SK-N-SH (cell line): Measurements from ENCODE around the gene HS1BP3. TPM values are rescaled to one million over a fixed set of nuclear protein-coding genes. Genes with fewer than 3 reads are reported as not detected.

Source experiments
- CTCF ChIA-PET: fragments of 300-600, 350-600 bp; formaldehyde crosslinking; extraction: SDS; loops from one replicate; lab custom pipeline; 2021; lab: Yijun Ruan, JAX
- POLR2A ChIA-PET: fragments of 350-600 bp; sonication (Branson Sonifier 250); formaldehyde crosslinking; extraction: SDS; loops from one replicate; lab custom pipeline; 2020; ENCODE audit warnings: antibody characterized with exemption, inconsistent platforms; lab: Yijun Ruan, JAX
- DNase-seq: peaks from one replicate; pipeline ENCODE4 v3.0.0; 2012
- H2AFZ ChIP-seq: fragments of 200-600 bp; sonication (generic); 2 replicates; pipeline ENCODE4 v1.8.1; 2016; ENCODE audit warnings: antibody characterized with exemption, mild to moderate bottlenecking, low read depth
- H3F3A ChIP-seq: fragments of 200-600 bp; sonication (generic); replicated peaks from 2 replicates; pipeline ENCODE3; 2016; ENCODE audit warnings: antibody characterized with exemption, mild to moderate bottlenecking; ENCODE audit not compliant: insufficient read depth
- H3K27ac ChIP-seq, 2 experiments: fragments of 200-500 bp in 1 of 2; fragments of 200-600 bp in 1 of 2; sonication (Bioruptor generic) in 1 of 2; sonication (generic), shearing (Covaris generic) in 1 of 2; 2 replicates each; pipeline versions ENCODE4 v1.5.1 to v1.6.1; 2014 to 2016; ENCODE audit warnings: low read depth in 2 of 2, inconsistent platforms in 1 of 2, low read length in 1 of 2, mild to moderate bottlenecking in 1 of 2, mixed read lengths in 1 of 2
- H3K27me3 ChIP-seq: fragments of 200-600 bp; sonication (generic), shearing (Covaris generic); 2 replicates; pipeline ENCODE4 v1.6.1; 2016; ENCODE audit warnings: mixed run types; ENCODE audit not compliant: insufficient read depth
- H3K36me3 ChIP-seq, 2 experiments: fragments of 200-500 bp in 1 of 2; fragments of 200-600 bp in 1 of 2; sonication (Bioruptor generic) in 1 of 2; sonication (generic) in 1 of 2; replicated peaks in 1 of 2; 2 replicates each; pipeline versions ENCODE3 to v1.5.1; 2014 to 2016; ENCODE audit warnings: low read length in 1 of 2, mild to moderate bottlenecking in 1 of 2; ENCODE audit not compliant: insufficient read depth in 2 of 2, control insufficient read depth in 1 of 2
- H3K4me1 ChIP-seq, 2 experiments: fragments of 200-500 bp in 1 of 2; fragments of 200-600 bp in 1 of 2; sonication (Bioruptor generic) in 1 of 2; sonication (generic), shearing (Covaris generic) in 1 of 2; 2 replicates each; pipeline versions ENCODE4 v1.5.1 to v1.6.1; 2014 to 2016; ENCODE audit warnings: low read depth in 1 of 2, low read length in 1 of 2, mixed run types in 1 of 2; ENCODE audit not compliant: insufficient read depth in 2 of 2, control insufficient read depth in 1 of 2
- H3K4me2 ChIP-seq: fragments of 200-600 bp; sonication (generic), shearing (Covaris generic); 2 replicates; pipeline ENCODE4 v1.6.1; 2017; ENCODE audit warnings: mixed run types
- H3K4me3 ChIP-seq, 2 experiments: fragments of 200-500 bp in 1 of 2; fragments of 200-600 bp in 1 of 2; sonication (Bioruptor generic) in 1 of 2; sonication (generic), shearing (Covaris generic) in 1 of 2; 2 replicates each; pipeline versions ENCODE4 v1.5.1 to v1.8.1; 2014 to 2016; ENCODE audit warnings: low read depth in 2 of 2, inconsistent platforms in 1 of 2, low read length in 1 of 2, mild to moderate bottlenecking in 1 of 2, mixed read lengths in 1 of 2, moderate library complexity in 1 of 2
- H3K79me2 ChIP-seq: fragments of 200-600 bp; sonication (generic); 2 replicates; pipeline ENCODE4 v1.8.1; 2017; ENCODE audit warnings: mild to moderate bottlenecking; ENCODE audit not compliant: insufficient read depth
- H3K9ac ChIP-seq: fragments of 200-600 bp; sonication (generic); 2 replicates; pipeline ENCODE4 v1.6.1; 2017; ENCODE audit warnings: mixed run types
- H3K9me2 ChIP-seq: fragments of 200-600 bp; sonication (generic); 2 replicates; pipeline ENCODE4 v1.6.1; 2017; ENCODE audit warnings: mixed run types
- H3K9me3 ChIP-seq: fragments of 200-600 bp; sonication (generic); 2 replicates; pipeline ENCODE4 v1.6.1; 2017; ENCODE audit warnings: mixed run types, mild to moderate bottlenecking, moderate library complexity
- H4K20me1 ChIP-seq: fragments of 200-600 bp; sonication (generic); 2 replicates; pipeline ENCODE4 v1.6.1; 2017; ENCODE audit warnings: mild to moderate bottlenecking, mixed run types; ENCODE audit not compliant: insufficient read depth
- EZH2phosphoT487 ChIP-seq: fragments of 200-600 bp; sonication (generic); IDR thresholded peaks from 2 replicates; pipeline ENCODE4 v1.6.1; 2017; ENCODE audit warnings: low read depth, mixed run types, mild to moderate bottlenecking, antibody characterized with exemption, moderate library complexity, borderline replicate concordance
- FOSL2 ChIP-seq: IDR thresholded peaks from 2 replicates; pipeline ENCODE4 v1.4.0; 2012; ENCODE audit warnings: low read depth, mild to moderate bottlenecking, moderate library complexity, borderline replicate concordance
- FOXJ3 ChIP-seq: sonication (generic); formaldehyde crosslinking; IDR thresholded peaks from 2 replicates; pipeline ENCODE4 v1.5.1; 2020; ENCODE audit warnings: mild to moderate bottlenecking, missing genetic modification reagents
- FOXM1 ChIP-seq: IDR thresholded peaks from 2 replicates; pipeline ENCODE4 v1.4.0; 2012; ENCODE audit warnings: low read depth, mild to moderate bottlenecking
- GABPA ChIP-seq: IDR thresholded peaks from 2 replicates; pipeline ENCODE4 v1.4.0; 2012; ENCODE audit warnings: low read depth, mild to moderate bottlenecking
- GATA2 ChIP-seq: sonication (generic); formaldehyde crosslinking; IDR thresholded peaks from 2 replicates; pipeline ENCODE4 v1.5.0; 2020; ENCODE audit warnings: mild to moderate bottlenecking, missing genetic modification reagents
- IRF3 ChIP-seq: fragments of 150-350 bp; IDR thresholded peaks from 2 replicates; pipeline ENCODE4 v1.6.1; 2016; ENCODE audit warnings: mild to moderate bottlenecking, low read depth, low read length
- MXI1 ChIP-seq: IDR thresholded peaks from 2 replicates; pipeline ENCODE4 v1.6.1; 2012; ENCODE audit warnings: mild to moderate bottlenecking, low read depth, low read length, improper control_type of control experiment
- NFIC ChIP-seq: IDR thresholded peaks from 2 replicates; pipeline ENCODE4 v1.4.0; 2012; ENCODE audit warnings: borderline replicate concordance
- PBX3 ChIP-seq: IDR thresholded peaks from 2 replicates; pipeline ENCODE4; 2012
- POLR2AphosphoS5 ChIP-seq: IDR thresholded peaks from 2 replicates; pipeline ENCODE4 v1.6.1; 2012; ENCODE audit warnings: low read depth, low read length
- RFX5 ChIP-seq: IDR thresholded peaks from 2 replicates; pipeline ENCODE4 v1.6.1; 2012; ENCODE audit warnings: mild to moderate bottlenecking, improper control_type of control experiment, low read length
- SIN3A ChIP-seq: IDR thresholded peaks from 2 replicates; pipeline ENCODE4 v1.6.1; 2012; ENCODE audit warnings: low read depth, mild to moderate bottlenecking, low read length, moderate library complexity, borderline replicate concordance
- TCF12 ChIP-seq: IDR thresholded peaks from 2 replicates; pipeline ENCODE4 v1.4.0; 2012
- WGBS: methylation state at CpG from one replicate; pipeline ENCODE4 v1.1.6; 2017; ENCODE audit warnings: low lambda C conversion rate; 5-methylcytosine and 5-hydroxymethylcytosine counted together
- polyA plus RNA-seq, 3 experiments: library from polyadenylated mRNA; depleted of rRNA; stranded (reverse); fragments of >200 nt; gene quantifications; 2 replicates each; pipeline ENCODE4 v1.2.3, GENCODE V29; 2012
- TF ChIP-seq, protein P1 (sequence below): IDR thresholded peaks from 2 replicates; pipeline ENCODE4 v1.6.1; 2012; ENCODE audit warnings: mild to moderate bottlenecking, low read depth, low read length, moderate library complexity
- TF ChIP-seq, protein P2 (sequence below): IDR thresholded peaks from 2 replicates; pipeline ENCODE4 v1.4.0; 2012; ENCODE audit warnings: low read depth
- TF ChIP-seq, protein P3 (sequence below): IDR thresholded peaks from 2 replicates; pipeline ENCODE4 v1.4.0; 2012; ENCODE audit warnings: low read depth, borderline replicate concordance
- TF ChIP-seq, protein P4 (sequence below): IDR thresholded peaks from 2 replicates; pipeline ENCODE4 v1.4.0; 2012; ENCODE audit warnings: low read depth, borderline replicate concordance
- TF ChIP-seq, protein P5 (sequence below): fragments of 200-600 bp; sonication (generic); IDR thresholded peaks from 2 replicates; pipeline ENCODE4 v1.6.1; 2017; ENCODE audit warnings: antibody characterized with exemption, mild to moderate bottlenecking, moderate library complexity
- TF ChIP-seq, protein P6 (sequence below): fragments of 150-350 bp; IDR thresholded peaks from 2 replicates; pipeline ENCODE4 v1.6.1; 2017; ENCODE audit warnings: antibody characterized with exemption, low read length, low read depth, borderline replicate concordance

Gene HS1BP3
- polyA plus RNA-seq, 1 of the 3 experiments (the other 2 are of a cell fraction): 20.1 TPM

DNA sequence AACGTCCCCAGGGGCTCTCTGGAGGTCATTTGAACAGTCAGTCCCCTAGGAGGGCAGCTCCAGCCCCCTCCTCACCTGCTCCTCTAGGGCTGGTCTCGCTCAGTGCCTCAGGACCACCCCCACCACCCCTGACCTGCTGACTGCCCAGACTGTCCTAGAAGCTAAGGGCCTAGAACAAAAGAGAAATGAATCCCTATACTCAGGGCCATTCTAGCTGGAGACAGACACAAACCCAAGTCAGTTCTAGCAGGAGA is 83.0 kb downstream of the HS1BP3 start:
- TF ChIP-seq EZH2phosphoT487 (no peak), PBX3 (no peak), FOSL2 (no peak), FOXM1 (no peak), FOXJ3 (CRISPR knock-in tag) (no peak), IRF3 (no peak), SIN3A (no peak), NFIC (no peak), TCF12 (no peak), GABPA (no peak), GATA2 (no peak), POLR2AphosphoS5 (no peak), MXI1 (no peak), RFX5 (no peak)
- TF ChIP-seq, protein P1, sequence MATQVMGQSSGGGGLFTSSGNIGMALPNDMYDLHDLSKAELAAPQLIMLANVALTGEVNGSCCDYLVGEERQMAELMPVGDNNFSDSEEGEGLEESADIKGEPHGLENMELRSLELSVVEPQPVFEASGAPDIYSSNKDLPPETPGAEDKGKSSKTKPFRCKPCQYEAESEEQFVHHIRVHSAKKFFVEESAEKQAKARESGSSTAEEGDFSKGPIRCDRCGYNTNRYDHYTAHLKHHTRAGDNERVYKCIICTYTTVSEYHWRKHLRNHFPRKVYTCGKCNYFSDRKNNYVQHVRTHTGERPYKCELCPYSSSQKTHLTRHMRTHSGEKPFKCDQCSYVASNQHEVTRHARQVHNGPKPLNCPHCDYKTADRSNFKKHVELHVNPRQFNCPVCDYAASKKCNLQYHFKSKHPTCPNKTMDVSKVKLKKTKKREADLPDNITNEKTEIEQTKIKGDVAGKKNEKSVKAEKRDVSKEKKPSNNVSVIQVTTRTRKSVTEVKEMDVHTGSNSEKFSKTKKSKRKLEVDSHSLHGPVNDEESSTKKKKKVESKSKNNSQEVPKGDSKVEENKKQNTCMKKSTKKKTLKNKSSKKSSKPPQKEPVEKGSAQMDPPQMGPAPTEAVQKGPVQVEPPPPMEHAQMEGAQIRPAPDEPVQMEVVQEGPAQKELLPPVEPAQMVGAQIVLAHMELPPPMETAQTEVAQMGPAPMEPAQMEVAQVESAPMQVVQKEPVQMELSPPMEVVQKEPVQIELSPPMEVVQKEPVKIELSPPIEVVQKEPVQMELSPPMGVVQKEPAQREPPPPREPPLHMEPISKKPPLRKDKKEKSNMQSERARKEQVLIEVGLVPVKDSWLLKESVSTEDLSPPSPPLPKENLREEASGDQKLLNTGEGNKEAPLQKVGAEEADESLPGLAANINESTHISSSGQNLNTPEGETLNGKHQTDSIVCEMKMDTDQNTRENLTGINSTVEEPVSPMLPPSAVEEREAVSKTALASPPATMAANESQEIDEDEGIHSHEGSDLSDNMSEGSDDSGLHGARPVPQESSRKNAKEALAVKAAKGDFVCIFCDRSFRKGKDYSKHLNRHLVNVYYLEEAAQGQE: no peak
- TF ChIP-seq, protein P2, sequence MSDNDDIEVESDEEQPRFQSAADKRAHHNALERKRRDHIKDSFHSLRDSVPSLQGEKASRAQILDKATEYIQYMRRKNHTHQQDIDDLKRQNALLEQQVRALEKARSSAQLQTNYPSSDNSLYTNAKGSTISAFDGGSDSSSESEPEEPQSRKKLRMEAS: no peak
- TF ChIP-seq, protein P3, sequence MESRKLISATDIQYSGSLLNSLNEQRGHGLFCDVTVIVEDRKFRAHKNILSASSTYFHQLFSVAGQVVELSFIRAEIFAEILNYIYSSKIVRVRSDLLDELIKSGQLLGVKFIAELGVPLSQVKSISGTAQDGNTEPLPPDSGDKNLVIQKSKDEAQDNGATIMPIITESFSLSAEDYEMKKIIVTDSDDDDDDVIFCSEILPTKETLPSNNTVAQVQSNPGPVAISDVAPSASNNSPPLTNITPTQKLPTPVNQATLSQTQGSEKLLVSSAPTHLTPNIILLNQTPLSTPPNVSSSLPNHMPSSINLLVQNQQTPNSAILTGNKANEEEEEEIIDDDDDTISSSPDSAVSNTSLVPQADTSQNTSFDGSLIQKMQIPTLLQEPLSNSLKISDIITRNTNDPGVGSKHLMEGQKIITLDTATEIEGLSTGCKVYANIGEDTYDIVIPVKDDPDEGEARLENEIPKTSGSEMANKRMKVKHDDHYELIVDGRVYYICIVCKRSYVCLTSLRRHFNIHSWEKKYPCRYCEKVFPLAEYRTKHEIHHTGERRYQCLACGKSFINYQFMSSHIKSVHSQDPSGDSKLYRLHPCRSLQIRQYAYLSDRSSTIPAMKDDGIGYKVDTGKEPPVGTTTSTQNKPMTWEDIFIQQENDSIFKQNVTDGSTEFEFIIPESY: no peak
- TF ChIP-seq, protein P4, sequence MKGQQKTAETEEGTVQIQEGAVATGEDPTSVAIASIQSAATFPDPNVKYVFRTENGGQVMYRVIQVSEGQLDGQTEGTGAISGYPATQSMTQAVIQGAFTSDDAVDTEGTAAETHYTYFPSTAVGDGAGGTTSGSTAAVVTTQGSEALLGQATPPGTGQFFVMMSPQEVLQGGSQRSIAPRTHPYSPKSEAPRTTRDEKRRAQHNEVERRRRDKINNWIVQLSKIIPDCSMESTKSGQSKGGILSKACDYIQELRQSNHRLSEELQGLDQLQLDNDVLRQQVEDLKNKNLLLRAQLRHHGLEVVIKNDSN: no peak
- TF ChIP-seq, protein P5, sequence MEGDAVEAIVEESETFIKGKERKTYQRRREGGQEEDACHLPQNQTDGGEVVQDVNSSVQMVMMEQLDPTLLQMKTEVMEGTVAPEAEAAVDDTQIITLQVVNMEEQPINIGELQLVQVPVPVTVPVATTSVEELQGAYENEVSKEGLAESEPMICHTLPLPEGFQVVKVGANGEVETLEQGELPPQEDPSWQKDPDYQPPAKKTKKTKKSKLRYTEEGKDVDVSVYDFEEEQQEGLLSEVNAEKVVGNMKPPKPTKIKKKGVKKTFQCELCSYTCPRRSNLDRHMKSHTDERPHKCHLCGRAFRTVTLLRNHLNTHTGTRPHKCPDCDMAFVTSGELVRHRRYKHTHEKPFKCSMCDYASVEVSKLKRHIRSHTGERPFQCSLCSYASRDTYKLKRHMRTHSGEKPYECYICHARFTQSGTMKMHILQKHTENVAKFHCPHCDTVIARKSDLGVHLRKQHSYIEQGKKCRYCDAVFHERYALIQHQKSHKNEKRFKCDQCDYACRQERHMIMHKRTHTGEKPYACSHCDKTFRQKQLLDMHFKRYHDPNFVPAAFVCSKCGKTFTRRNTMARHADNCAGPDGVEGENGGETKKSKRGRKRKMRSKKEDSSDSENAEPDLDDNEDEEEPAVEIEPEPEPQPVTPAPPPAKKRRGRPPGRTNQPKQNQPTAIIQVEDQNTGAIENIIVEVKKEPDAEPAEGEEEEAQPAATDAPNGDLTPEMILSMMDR: no peak
- TF ChIP-seq, protein P6, sequence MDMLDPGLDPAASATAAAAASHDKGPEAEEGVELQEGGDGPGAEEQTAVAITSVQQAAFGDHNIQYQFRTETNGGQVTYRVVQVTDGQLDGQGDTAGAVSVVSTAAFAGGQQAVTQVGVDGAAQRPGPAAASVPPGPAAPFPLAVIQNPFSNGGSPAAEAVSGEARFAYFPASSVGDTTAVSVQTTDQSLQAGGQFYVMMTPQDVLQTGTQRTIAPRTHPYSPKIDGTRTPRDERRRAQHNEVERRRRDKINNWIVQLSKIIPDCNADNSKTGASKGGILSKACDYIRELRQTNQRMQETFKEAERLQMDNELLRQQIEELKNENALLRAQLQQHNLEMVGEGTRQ: no peak
- ChIA-PET CTCF (interaction anchor here (1.0 to 2.1 kb wide), 3 partner anchors 32 to 94 kb away, joined by 3 to 10 read pairs (median 3); no protein-coding TSS in a partner anchor), POLR2A (interaction anchor here (0.6 to 0.7 kb wide), 3 partner anchors 24 to 120 kb away, joined by 3 to 6 read pairs (median 3); partner anchors contain the start of gene RHOB)
- Histone ChIP-seq H3K4me2 (no peak overlapping the region), H3K36me3 (no peaks in the 10 kb centered on the region), H2AFZ (no peak overlapping the region), H3F3A (no peaks in the 10 kb centered on the region), H3K4me3 (no peak overlapping the region), H3K9me2 (no peaks in the 10 kb centered on the region), H3K27ac (no peak overlapping the region), H4K20me1 (no peaks in the 10 kb centered on the region), H3K9ac (no peak overlapping the region), H3K9me3 (no peaks in the 10 kb centered on the region), H3K27me3 (no peaks in the 10 kb centered on the region), H3K4me1 (peaks cover 13 to 23% of the 10 kb centered on the region in 2 experiments; a peak in 3 of 4 replicates), H3K79me2 (no peaks in the 10 kb centered on the region)
- 82% methylated on average over 2 of the region's 2 CpGs for WGBS
- DNase-seq: no peak
